ENCODE data around the gene NTSR1.
"Not testable (repeated sequence)": the region's sequence is repeated elsewhere in the genome, so short reads cannot be mapped to it uniquely, and the experiment has no call there.

The NTSR1 gene

GRCh38 chr20:62682912-62683517 is 25.6 kb upstream of the NTSR1 start:
- H3K4me3 ChIP-seq (replicated peaks; ENCODE audit: low read depth, low read length), result no peak overlapping the region
- DNase-seq (ENCODE audit: low read depth), result no peak
- TF ChIP-seq, protein P1, sequence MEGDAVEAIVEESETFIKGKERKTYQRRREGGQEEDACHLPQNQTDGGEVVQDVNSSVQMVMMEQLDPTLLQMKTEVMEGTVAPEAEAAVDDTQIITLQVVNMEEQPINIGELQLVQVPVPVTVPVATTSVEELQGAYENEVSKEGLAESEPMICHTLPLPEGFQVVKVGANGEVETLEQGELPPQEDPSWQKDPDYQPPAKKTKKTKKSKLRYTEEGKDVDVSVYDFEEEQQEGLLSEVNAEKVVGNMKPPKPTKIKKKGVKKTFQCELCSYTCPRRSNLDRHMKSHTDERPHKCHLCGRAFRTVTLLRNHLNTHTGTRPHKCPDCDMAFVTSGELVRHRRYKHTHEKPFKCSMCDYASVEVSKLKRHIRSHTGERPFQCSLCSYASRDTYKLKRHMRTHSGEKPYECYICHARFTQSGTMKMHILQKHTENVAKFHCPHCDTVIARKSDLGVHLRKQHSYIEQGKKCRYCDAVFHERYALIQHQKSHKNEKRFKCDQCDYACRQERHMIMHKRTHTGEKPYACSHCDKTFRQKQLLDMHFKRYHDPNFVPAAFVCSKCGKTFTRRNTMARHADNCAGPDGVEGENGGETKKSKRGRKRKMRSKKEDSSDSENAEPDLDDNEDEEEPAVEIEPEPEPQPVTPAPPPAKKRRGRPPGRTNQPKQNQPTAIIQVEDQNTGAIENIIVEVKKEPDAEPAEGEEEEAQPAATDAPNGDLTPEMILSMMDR (IDR thresholded peaks at IDR 0.05; ENCODE audit: low read length, missing control alignments), result no peak

DNA sequence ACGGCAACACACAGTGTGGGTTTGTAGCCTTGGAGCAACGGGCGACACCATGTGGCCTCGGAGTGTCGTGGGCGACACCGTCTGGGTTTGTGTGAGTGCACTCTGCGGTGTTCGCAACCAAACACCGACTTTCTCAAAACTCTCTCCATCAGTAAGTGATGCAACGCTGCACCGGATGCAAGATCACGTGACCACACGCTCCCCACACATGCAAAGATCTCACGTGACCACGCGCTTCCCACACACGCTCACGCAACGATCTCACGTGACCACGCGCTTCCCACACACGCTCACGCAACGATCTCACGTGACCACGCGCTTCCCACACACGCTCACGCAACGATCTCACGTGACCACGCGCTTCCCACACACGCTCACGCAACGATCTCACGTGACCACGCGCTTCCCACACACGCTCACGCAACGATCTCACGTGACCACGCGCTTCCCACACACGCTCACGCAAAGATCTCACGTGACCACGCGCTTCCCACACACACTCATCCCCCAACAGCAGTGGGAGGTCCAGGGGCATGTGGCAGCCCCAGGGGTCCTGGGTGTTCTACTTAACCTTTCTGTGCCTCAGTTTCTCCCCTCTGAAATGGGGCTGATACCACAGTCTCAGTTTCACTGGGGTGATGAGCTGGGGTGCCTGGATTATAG is 24.8 kb upstream of the NTSR1 start:
- not testable (repeated sequence) for H3K4me3 ChIP-seq (replicated peaks; ENCODE audit: low read depth, low read length); DNase-seq (ENCODE audit: low read depth)

DNA sequence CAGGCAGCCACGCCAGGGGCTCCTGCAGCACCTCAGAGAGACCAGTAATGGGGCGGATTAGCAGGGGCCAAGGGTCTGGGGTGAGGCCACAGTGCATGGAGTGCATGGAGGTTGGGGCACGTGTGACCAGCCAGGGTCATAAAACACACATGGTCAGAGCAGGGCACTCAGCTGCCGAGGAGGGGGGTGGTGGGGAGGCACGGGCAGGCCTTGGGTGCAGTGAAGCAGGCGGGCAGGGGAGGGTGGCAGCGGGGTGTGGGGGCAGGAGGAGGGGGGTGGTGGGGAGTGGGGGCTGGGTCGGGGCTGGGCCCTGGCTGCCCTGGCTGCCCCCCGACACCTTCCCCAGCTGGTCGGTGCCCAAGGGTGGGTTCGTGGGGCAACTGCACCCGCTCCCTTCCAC is 23.7 kb upstream of the NTSR1 start:
- DNase-seq (ENCODE audit: low read depth), result no peak
- TF ChIP-seq, protein P1 (IDR thresholded peaks at IDR 0.05; ENCODE audit: low read length, missing control alignments), result no peak
- no peak overlapping the region for H3K4me3 ChIP-seq (replicated peaks; ENCODE audit: low read depth, low read length)

DNA sequence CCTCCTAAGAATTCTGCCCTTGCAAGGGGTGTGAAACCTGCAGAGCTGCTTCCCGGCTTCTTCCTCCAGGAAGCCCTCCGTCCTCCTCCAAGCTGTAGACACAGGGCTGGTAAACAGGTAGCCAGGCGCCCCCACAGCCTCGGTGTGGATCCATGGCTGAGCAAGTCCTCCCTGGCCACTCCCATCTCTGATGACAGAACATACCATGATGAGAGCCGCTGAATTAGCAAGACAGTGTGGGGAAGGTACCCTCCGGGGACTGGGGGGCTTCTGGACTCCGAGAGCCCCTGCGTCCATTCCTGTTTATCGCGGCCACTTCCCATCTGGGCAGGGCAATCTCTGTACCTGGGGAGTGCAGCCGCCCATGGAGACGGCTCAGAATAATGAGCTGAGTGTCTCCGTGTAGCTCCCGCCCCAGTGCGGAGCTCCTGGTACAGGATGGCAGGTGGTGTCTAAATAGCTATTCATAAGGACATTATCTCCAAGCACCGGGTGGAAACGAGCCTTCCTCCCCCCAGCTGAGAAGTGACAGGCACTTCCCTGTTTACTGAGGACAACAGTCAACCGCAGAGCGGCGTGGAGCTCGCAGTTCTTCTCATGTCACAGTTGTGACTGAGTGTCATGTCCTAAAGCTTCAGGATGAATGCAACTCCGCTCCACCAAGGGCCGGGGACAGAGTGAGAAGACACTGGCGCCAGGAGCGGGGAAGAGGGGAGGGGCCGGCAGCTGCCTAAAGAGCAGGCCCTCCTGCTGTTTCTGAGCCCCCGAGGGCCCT is 22.7 kb upstream of the NTSR1 start:
- no peak for DNase-seq (ENCODE audit: low read depth)
- TF ChIP-seq, protein P1 (IDR thresholded peaks at IDR 0.05; ENCODE audit: low read length, missing control alignments), result no peak
- no peak overlapping the region for H3K4me3 ChIP-seq (replicated peaks; ENCODE audit: low read depth, low read length)

GRCh38 chr20:62686869-62687830 is 21.5 kb upstream of the NTSR1 start:
- no peak for DNase-seq (ENCODE audit: low read depth)
- H3K4me3 ChIP-seq (replicated peaks; ENCODE audit: low read depth, low read length), result no peak overlapping the region
- TF ChIP-seq, protein P1 (IDR thresholded peaks at IDR 0.05; ENCODE audit: low read length, missing control alignments), result no peak

DNA sequence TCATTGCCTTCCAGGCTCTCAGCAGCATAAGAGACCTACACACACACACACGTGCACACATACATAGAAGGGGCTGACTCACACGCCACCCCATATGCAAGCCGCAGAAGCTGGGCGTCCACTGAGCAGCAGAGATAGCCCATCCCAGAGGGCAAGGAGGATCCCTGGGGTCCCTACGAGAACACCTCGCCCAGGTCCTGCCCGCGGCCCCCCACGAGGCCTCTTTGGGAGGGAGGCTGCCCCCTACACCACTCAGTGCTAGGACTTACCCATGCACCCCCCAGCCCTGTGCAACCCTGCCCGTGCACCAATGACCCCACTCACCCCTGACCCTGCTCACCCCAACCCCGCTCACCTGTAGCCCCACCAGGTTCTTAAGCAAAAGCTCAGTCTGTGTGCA is 20.6 kb upstream of the NTSR1 start:
- TF ChIP-seq, protein P1 (IDR thresholded peaks at IDR 0.05; ENCODE audit: low read length, missing control alignments), result no peak
- DNase-seq (ENCODE audit: low read depth), result no peak
- H3K4me3 ChIP-seq (replicated peaks; ENCODE audit: low read depth, low read length), result no peak overlapping the region
